ENCODE results near the gene ZNF562. TPM values are rescaled to one million over a fixed set of nuclear protein-coding genes. Genes with fewer than 3 reads are reported as not detected.
A peak's percentile ranks its signal among the peaks of the same experiment; 100 is the strongest.

ZNF562 gene
- total RNA-seq, 1 experiment from 2014 or later, result 37.6 TPM

- Histone ChIP-seq H3K4me1 (no peaks in the 10 kb centered on the region), H3K4me3 (peak overlapping the region; percentile 90), H3K27ac (peak overlapping the region; percentile 97), H3K9me3 (replicated peaks) (no peaks in the 10 kb centered on the region), H3K27me3 (no peaks in the 10 kb centered on the region), H3K36me3 (peaks cover 34% of the 10 kb centered on the region)
- no peak for DNase-seq
Measured at GRCh38 chr19:9620842-9621155, 54.1 kb downstream of the ZNF562 start.

GRCh38 chr19:9615844-9616243, 59.1 kb downstream of the ZNF562 start:
- no peak for DNase-seq
- Histone ChIP-seq H3K4me1 (no peaks in the 10 kb centered on the region), H3K27ac (no peak overlapping the region)

GRCh38 chr19:9610484-9611113, 64.3 kb downstream of the ZNF562 start:
- Histone ChIP-seq H3K4me1 (no peaks in the 10 kb centered on the region), H3K27ac (no peak overlapping the region), H3K36me3 (peaks cover 67% of the 10 kb centered on the region), H3K4me3 (no peak overlapping the region), H3K9me3 (replicated peaks) (peaks cover 21% of the 10 kb centered on the region), H3K27me3 (no peaks in the 10 kb centered on the region)
- DNase-seq, result no peak

More at GRCh38 chr19:9615844-9616243, 59.1 kb downstream of the ZNF562 start:
- H3K4me3 ChIP-seq, result no peak overlapping the region
- H3K9me3 ChIP-seq (replicated peaks), result peaks cover 9% of the 10 kb centered on the region
- H3K36me3 ChIP-seq, result peaks cover 83% of the 10 kb centered on the region
- H3K27me3 ChIP-seq, result no peaks in the 10 kb centered on the region

GRCh38 chr19:9608912-9609311, 66.0 kb downstream of the ZNF562 start:
- Histone ChIP-seq H3K4me1 (no peaks in the 10 kb centered on the region), H3K4me3 (no peak overlapping the region), H3K36me3 (peaks cover 50% of the 10 kb centered on the region), H3K27ac (no peak overlapping the region), H3K27me3 (no peaks in the 10 kb centered on the region), H3K9me3 (replicated peaks) (peaks cover 21% of the 10 kb centered on the region)
- DNase-seq, result no peak

GRCh38 chr19:9597027-9597426, 77.9 kb downstream of the ZNF562 start:
- H3K27me3 ChIP-seq, result no peaks in the 10 kb centered on the region
- no peak overlapping the region for H3K27ac ChIP-seq
- no peak for DNase-seq
- H3K9me3 ChIP-seq (replicated peaks), result no peaks in the 10 kb centered on the region
- H3K4me3 ChIP-seq, result no peak overlapping the region
- H3K36me3 ChIP-seq, result no peaks in the 10 kb centered on the region
- no peaks in the 10 kb centered on the region for H3K4me1 ChIP-seq

Other genes with a start within 250 kb of the ZNF562 start
- gene ZNF266, start 239.5 kb downstream of the ZNF562 start, total RNA-seq (2014; rRNA removed; shearing (Covaris generic)), result 13.5 and 14.8 TPM in 2 replicates
- gene ZNF560, start 176.5 kb downstream of the ZNF562 start, total RNA-seq (2014; rRNA removed; shearing (Covaris generic)), result 0.05 TPM in 1 of 2 replicates, not detected in the other
- 16.5 and 16.7 TPM in 2 replicates for gene ZNF426, start 136.5 kb downstream of the ZNF562 start, total RNA-seq (2014; rRNA removed; shearing (Covaris generic))
- 69.0 and 71.2 TPM in 2 replicates for gene ZNF121, start 90.6 kb downstream of the ZNF562 start, total RNA-seq (2014; rRNA removed; shearing (Covaris generic))
- 26.5 and 26.9 TPM in 2 replicates for gene ZNF561, start 53.9 kb downstream of the ZNF562 start, total RNA-seq (2014; rRNA removed; shearing (Covaris generic))
- 0.89 and 3.1 TPM in 2 replicates for gene ZNF846, start 93.6 kb upstream of the ZNF562 start, total RNA-seq (2014; rRNA removed; shearing (Covaris generic))
- gene FBXL12, start 144.0 kb upstream of the ZNF562 start, total RNA-seq (2014; rRNA removed; shearing (Covaris generic)), result 20.0 and 20.6 TPM in 2 replicates
- gene UBL5, start 152.8 kb upstream of the ZNF562 start, total RNA-seq (2014; rRNA removed; shearing (Covaris generic)), result 250 and 326 TPM in 2 replicates
- 90.1 and 105 TPM in 2 replicates for gene PIN1, start 160.2 kb upstream of the ZNF562 start, total RNA-seq (2014; rRNA removed; shearing (Covaris generic))